Astrocyte (in vitro differentiated cells and primary cell): ENCODE data around the gene MLKL. TPM values are rescaled to one million over a fixed set of nuclear protein-coding genes. Genes with fewer than 3 reads are reported as not detected.
A peak's percentile ranks its signal among the peaks of the same experiment; 100 is the strongest.

Source experiments
- DNase-seq: peaks from one replicate; pipeline ENCODE4 v3.0.0-alpha.2; 2010; ENCODE audit warnings: low read depth
- FAIRE-seq: peaks from 2 replicates; lab custom pipeline; 2011; peaks lifted over from hg19 to GRCh38; lab: Jason Lieb, UNC
- H2AFZ ChIP-seq: 2 replicates; pipeline ENCODE4 v1.6.0; 2012; ENCODE audit warnings: low read depth, low read length, inconsistent platforms
- H3K27ac ChIP-seq: 2 replicates; pipeline ENCODE4 v1.5.1; 2011; ENCODE audit warnings: low read depth, low read length, inconsistent platforms
- H3K27me3 ChIP-seq: 2 replicates; pipeline ENCODE4 v1.6.0; 2011; ENCODE audit warnings: low read length, inconsistent platforms; ENCODE audit not compliant: insufficient read depth
- H3K36me3 ChIP-seq: 2 replicates; pipeline ENCODE4 v1.5.1; 2011; ENCODE audit warnings: low read length, inconsistent platforms; ENCODE audit not compliant: insufficient read depth
- H3K4me1 ChIP-seq: 2 replicates; pipeline ENCODE4 v1.5.1; 2011; ENCODE audit warnings: low read length, inconsistent platforms; ENCODE audit not compliant: insufficient read depth
- H3K4me2 ChIP-seq: 2 replicates; pipeline ENCODE4 v1.6.0; 2012; ENCODE audit warnings: low read length, inconsistent platforms
- H3K4me3 ChIP-seq: 2 replicates; pipeline ENCODE4 v1.5.1; 2011; ENCODE audit warnings: low read depth, mild to moderate bottlenecking, low read length, inconsistent platforms; ENCODE audit not compliant: insufficient read depth
- H3K79me2 ChIP-seq: 2 replicates; pipeline ENCODE4 v1.6.0; 2012; ENCODE audit warnings: mild to moderate bottlenecking, low read length, inconsistent platforms; ENCODE audit not compliant: insufficient read depth
- H3K9ac ChIP-seq: 2 replicates; pipeline ENCODE4 v1.6.0; 2012; ENCODE audit warnings: mild to moderate bottlenecking, low read length, inconsistent platforms
- H3K9me3 ChIP-seq: 2 replicates; pipeline ENCODE4 v1.5.1; 2012; ENCODE audit warnings: low read depth, mild to moderate bottlenecking, low read length, inconsistent platforms; ENCODE audit not compliant: insufficient read depth
- H4K20me1 ChIP-seq: 2 replicates; pipeline ENCODE4 v1.6.0; 2012; ENCODE audit warnings: low read length, inconsistent platforms; ENCODE audit not compliant: insufficient read depth
- H3K27ac Mint-ChIP-seq: one replicate; pipeline ENCODE4 v1.8.0; 2021; ENCODE audit warnings: mild to moderate bottlenecking, mixed read lengths; ENCODE audit not compliant: unreplicated experiment
- H3K27me3 Mint-ChIP-seq: one replicate; pipeline ENCODE4 v1.8.0; 2021; ENCODE audit warnings: low read depth, mixed read lengths; ENCODE audit not compliant: unreplicated experiment
- H3K36me3 Mint-ChIP-seq: one replicate; pipeline ENCODE4 v1.8.0; 2021; ENCODE audit warnings: low read depth, mixed read lengths; ENCODE audit not compliant: unreplicated experiment
- H3K4me1 Mint-ChIP-seq: one replicate; pipeline ENCODE4 v1.8.0; 2021; ENCODE audit warnings: low read depth, mixed read lengths; ENCODE audit not compliant: unreplicated experiment
- H3K4me3 Mint-ChIP-seq: one replicate; pipeline ENCODE4 v1.8.0; 2021; ENCODE audit warnings: mild to moderate bottlenecking, moderate library complexity, mixed read lengths; ENCODE audit not compliant: unreplicated experiment
- H3K9me3 Mint-ChIP-seq: one replicate; pipeline ENCODE4 v1.8.0; 2021; ENCODE audit warnings: mild to moderate bottlenecking, mixed read lengths; ENCODE audit not compliant: unreplicated experiment
- CTCF ChIP-seq: IDR thresholded peaks from 2 replicates; pipeline ENCODE4 v1.5.1; 2011; ENCODE audit warnings: low read depth, mild to moderate bottlenecking, inconsistent platforms, low read length, moderate library complexity; ENCODE audit not compliant: insufficient read depth
- EZH2 ChIP-seq: IDR thresholded peaks from 2 replicates; pipeline ENCODE4 v1.6.1; 2012; ENCODE audit warnings: mild to moderate bottlenecking, low read length, inconsistent platforms; ENCODE audit not compliant: insufficient read depth
- total RNA-seq: library from RNA; stranded (reverse); gene quantifications from 2 replicates; pipeline ENCODE4 v1.2.1, GENCODE V29; 2021

The MLKL gene
- total RNA-seq, 1 donor from 2014 or later: 6.2 TPM

DNA sequence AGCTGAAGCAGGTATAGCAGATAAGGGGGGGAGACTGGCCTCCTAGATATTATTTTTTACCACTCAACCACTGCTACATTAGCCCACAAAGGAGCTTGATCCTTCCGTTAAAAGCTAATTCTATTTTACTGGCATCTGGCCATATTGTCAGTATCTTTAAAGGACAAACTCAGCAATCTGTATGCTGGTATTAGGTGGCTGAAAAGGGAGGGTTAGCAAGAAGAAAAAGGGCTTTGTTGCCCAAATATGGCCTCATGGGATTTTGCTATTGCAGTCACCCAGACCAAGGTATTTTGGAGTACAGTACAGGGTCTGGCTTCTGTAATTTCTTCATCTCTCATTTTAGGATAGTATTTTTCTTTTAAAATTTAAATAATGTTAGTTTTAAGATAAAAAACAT, 48.4 kb downstream of the MLKL start:
- Histone ChIP-seq H3K9ac (no peak overlapping the region), H3K79me2 (peaks cover 79% of the 10 kb centered on the region), H3K4me1 (peaks cover 6% of the 10 kb centered on the region), H4K20me1 (peaks cover 42% of the 10 kb centered on the region), H2AFZ (no peak overlapping the region), H3K4me3 (no peak overlapping the region), H3K9me3 (no peaks in the 10 kb centered on the region), H3K27ac (no peak overlapping the region), H3K4me2 (no peak overlapping the region), H3K36me3 (peaks cover 28% of the 10 kb centered on the region), H3K27me3 (no peaks in the 10 kb centered on the region)
- Mint-ChIP-seq H3K9me3 (no peaks in the 10 kb centered on the region), H3K4me1 (peaks cover 12% of the 10 kb centered on the region), H3K27me3 (no peaks in the 10 kb centered on the region), H3K36me3 (peaks cover 2% of the 10 kb centered on the region), H3K4me3 (no peak overlapping the region), H3K27ac (no peak overlapping the region)
- FAIRE-seq (no peak), DNase-seq (no peak)
- no peak for TF ChIP-seq EZH2

DNA sequence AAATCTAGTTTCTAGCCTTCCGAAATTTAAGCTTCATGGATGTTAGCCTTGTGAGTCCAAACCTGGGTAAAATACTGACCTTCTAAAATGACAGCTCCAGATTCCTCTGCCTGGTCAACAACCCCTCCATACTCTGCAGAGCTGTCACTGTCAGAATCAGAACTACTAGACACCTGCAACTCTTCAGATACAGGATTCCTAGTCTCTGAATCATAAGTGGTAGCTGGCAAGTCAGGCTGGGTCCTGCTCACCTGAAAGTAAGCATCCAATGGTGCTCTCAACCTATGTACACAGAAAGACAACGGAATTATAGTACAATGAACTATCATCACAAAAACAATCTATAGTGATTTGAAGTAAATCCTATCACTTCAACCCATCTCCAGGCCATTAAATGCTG, 48.8 kb downstream of the MLKL start:
- peaks cover 28% of the 10 kb centered on the region for H3K36me3 ChIP-seq
- H3K4me2 ChIP-seq: no peak overlapping the region
- no peaks in the 10 kb centered on the region for H3K27me3 Mint-ChIP-seq
- H3K4me3 Mint-ChIP-seq: no peak overlapping the region
- H2AFZ ChIP-seq: no peak overlapping the region
- no peak for FAIRE-seq
- no peaks in the 10 kb centered on the region for H3K27me3 ChIP-seq
- H3K9ac ChIP-seq: no peak overlapping the region
- H3K27ac ChIP-seq: no peak overlapping the region
- H4K20me1 ChIP-seq: peaks cover 38% of the 10 kb centered on the region
- no peak overlapping the region for H3K4me3 ChIP-seq
- no peak for DNase-seq
- H3K9me3 ChIP-seq: no peaks in the 10 kb centered on the region
- peaks cover 2% of the 10 kb centered on the region for H3K36me3 Mint-ChIP-seq
- H3K4me1 Mint-ChIP-seq: peaks cover 12% of the 10 kb centered on the region
- peaks cover 7% of the 10 kb centered on the region for H3K4me1 ChIP-seq
- H3K27ac Mint-ChIP-seq: no peak overlapping the region
- no peaks in the 10 kb centered on the region for H3K9me3 Mint-ChIP-seq
- peaks cover 75% of the 10 kb centered on the region for H3K79me2 ChIP-seq
- no peak for TF ChIP-seq EZH2
- TF ChIP-seq CTCF: no peak

DNA sequence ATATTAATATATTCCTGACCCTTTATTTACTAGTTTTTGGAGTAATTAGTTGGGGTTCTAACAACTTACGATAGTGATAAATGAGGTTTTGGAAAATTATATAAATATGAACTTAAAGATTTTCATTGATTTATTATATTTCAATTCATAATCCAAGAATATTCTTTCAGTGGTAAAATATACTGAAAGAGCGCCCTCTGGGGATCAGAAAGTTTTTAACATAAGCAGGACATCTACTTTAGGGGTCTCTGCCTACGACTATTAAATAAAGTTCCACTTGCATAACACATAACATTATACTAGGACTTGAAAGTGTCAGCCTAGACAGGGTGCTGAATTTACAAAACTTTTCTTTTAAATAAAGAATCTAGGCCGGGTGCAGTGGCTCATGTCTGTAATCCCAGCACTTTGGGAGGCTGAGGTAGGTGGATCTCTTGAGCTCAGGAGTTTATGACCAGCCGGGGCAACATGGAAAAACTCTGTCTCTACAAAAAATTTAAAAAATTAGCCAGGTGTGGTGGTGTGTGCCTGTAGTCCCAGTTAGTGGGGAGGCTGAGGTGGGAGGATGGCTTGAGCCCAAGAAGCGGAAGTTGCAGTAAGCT, 49.6 kb downstream of the MLKL start:
- TF ChIP-seq EZH2: no peak
- peak; percentile 51 for TF ChIP-seq CTCF
- H3K36me3 Mint-ChIP-seq: peaks cover 2% of the 10 kb centered on the region
- peaks cover 12% of the 10 kb centered on the region for H3K4me1 Mint-ChIP-seq
- no peak overlapping the region for H3K4me3 ChIP-seq
- H3K4me3 Mint-ChIP-seq: no peak overlapping the region
- H2AFZ ChIP-seq: no peak overlapping the region
- FAIRE-seq (no peak), DNase-seq (no peak)
- no peaks in the 10 kb centered on the region for H3K27me3 ChIP-seq
- H3K27ac Mint-ChIP-seq: no peak overlapping the region
- no peak overlapping the region for H3K9ac ChIP-seq
- no peak overlapping the region for H3K27ac ChIP-seq
- peaks cover 31% of the 10 kb centered on the region for H3K36me3 ChIP-seq
- peaks cover 32% of the 10 kb centered on the region for H4K20me1 ChIP-seq
- H3K27me3 Mint-ChIP-seq: no peaks in the 10 kb centered on the region
- H3K79me2 ChIP-seq: peaks cover 73% of the 10 kb centered on the region
- no peaks in the 10 kb centered on the region for H3K9me3 ChIP-seq
- H3K9me3 Mint-ChIP-seq: no peaks in the 10 kb centered on the region
- H3K4me1 ChIP-seq: peaks cover 11% of the 10 kb centered on the region
- H3K4me2 ChIP-seq: no peak overlapping the region
